Measurements from ENCODE around the gene NWD2.

Gene NWD2

GRCh38 chr4:37279894-37280592 lies 35.5 kb downstream of the NWD2 start:
- no peak for DNase-seq

- DNase-seq, result no peak
Measured at GRCh38 chr4:37299468-37299867, 54.9 kb downstream of the NWD2 start.

GRCh38 chr4:37304612-37305011 lies 60.1 kb downstream of the NWD2 start:
- DNase-seq, result no peak

GRCh38 chr4:37305984-37306383 lies 61.4 kb downstream of the NWD2 start:
- no peak for DNase-seq

GRCh38 chr4:37317104-37317643 lies 72.6 kb downstream of the NWD2 start:
- DNase-seq, result no peak

GRCh38 chr4:37320513-37321235 lies 76.1 kb downstream of the NWD2 start:
- DNase-seq, result no peak

- no peak for DNase-seq
Measured at GRCh38 chr4:37322122-37322521, 77.6 kb downstream of the NWD2 start.

GRCh38 chr4:37324546-37324945 lies 80.0 kb downstream of the NWD2 start:
- no peak for DNase-seq

GRCh38 chr4:37326852-37327251 lies 82.3 kb downstream of the NWD2 start:
- no peak for DNase-seq

- no peak for DNase-seq
Measured at GRCh38 chr4:37338972-37339371, 94.4 kb downstream of the NWD2 start.

- DNase-seq, result no peak
Measured at GRCh38 chr4:37358748-37359147, 114.2 kb downstream of the NWD2 start.

- no peak for DNase-seq
Measured at GRCh38 chr4:37359261-37359660, 114.7 kb downstream of the NWD2 start.

- DNase-seq, result no peak
Measured at GRCh38 chr4:37365888-37366287, 121.3 kb downstream of the NWD2 start.

GRCh38 chr4:37367901-37368300 lies 123.4 kb downstream of the NWD2 start:
- DNase-seq, result no peak

- DNase-seq, result no peak
Measured at GRCh38 chr4:37370052-37370451, 125.5 kb downstream of the NWD2 start.

- DNase-seq, result no peak
Measured at GRCh38 chr4:37381040-37381668, 136.6 kb downstream of the NWD2 start.

- no peak for DNase-seq
Measured at GRCh38 chr4:37383579-37384229, 139.2 kb downstream of the NWD2 start.

- no peak for DNase-seq
Measured at GRCh38 chr4:37385424-37385823, 140.9 kb downstream of the NWD2 start.

GRCh38 chr4:37388681-37389365 lies 144.3 kb downstream of the NWD2 start:
- no peak for DNase-seq

GRCh38 chr4:37389366-37389765 lies 144.8 kb downstream of the NWD2 start:
- no peak for DNase-seq

- no peak for DNase-seq
Measured at GRCh38 chr4:37389967-37390580, 145.5 kb downstream of the NWD2 start.
